ENCODE results near the gene CDH4. TPM values are rescaled to one million over a fixed set of nuclear protein-coding genes. Genes with fewer than 3 reads are reported as not detected.

CDH4 gene
- total and polyA plus RNA-seq, 2 of the 13 experiments (the other 11 are each of a cell fraction or from before 2014, with no cell fraction given): not detected

GRCh38 chr20:61644378-61645076 lies 392.5 kb downstream of the CDH4 start:
- Histone ChIP-seq H3K9ac (ENCODE audit: insufficient read depth, low read depth, low read length) (no peak overlapping the region), H3K79me2 (ENCODE audit: insufficient read depth, low read length) (no peaks in the 10 kb centered on the region), H3K27me3 (ENCODE audit: control insufficient read depth in 1 of 2, insufficient read depth in 2 of 2, low read length in 2 of 2) (peaks cover 22 to 84% of the 10 kb centered on the region in 2 experiments), H2AFZ (ENCODE audit: low read length) (no peak overlapping the region), H3K9me3 (ENCODE audit: low read length) (no peaks in the 10 kb centered on the region), H3K4me3 (replicated peaks in 1 of 3; ENCODE audit: insufficient read depth in 1 of 3, low read depth in 2 of 3, low read length in 3 of 3) (no peak overlapping the region), H3K27ac (ENCODE audit: extremely low read length, insufficient read depth, low read length) (no peak overlapping the region), H4K20me1 (ENCODE audit: insufficient read depth, low read length) (no peaks in the 10 kb centered on the region), H3K4me2 (ENCODE audit: low read depth, low read length) (no peak overlapping the region), H3K36me3 (replicated peaks in 1 of 2; ENCODE audit: control insufficient read depth in 1 of 2, insufficient read depth in 2 of 2, low read length in 2 of 2) (no peaks in the 10 kb centered on the region), H3K4me1 (ENCODE audit: insufficient read depth, low read length) (no peaks in the 10 kb centered on the region)
- no peak for ATAC-seq
- in situ Hi-C loops (cut with HindIII; ENCODE audit: extremely low pct_ligation_motif_present, low pct_unique_long_range_greater_than_20kb) (no loop called here), intact Hi-C loops (cut with micrococcal nuclease; ENCODE audit: unreplicated experiment) (no loop called here)
- no TSS peak for BruUV-seq (replicated peaks)
- FAIRE-seq: no peak
- 14% methylated on average over 25 of the region's 25 CpGs for WGBS (ENCODE audit: low lambda C conversion rate)
- POLR2A ChIA-PET: no interaction called here
- no peak for TF ChIP-seq ZNF18 (CRISPR knock-in tag; IDR thresholded peaks at IDR 0.05; ENCODE audit: insufficient replicate concordance)
- CTCF ChIA-PET (ENCODE audit: low intra/inter-chr PET ratio, low total read pairs): no interaction called here
- no peak for DNase-seq (ENCODE audit: low spot score)

- H3K4me3 ChIP-seq (replicated peaks in 1 of 3; ENCODE audit: insufficient read depth in 1 of 3, low read depth in 2 of 3, low read length in 3 of 3): no peak overlapping the region
- DNase-seq (ENCODE audit: low spot score): no peak
- TF ChIP-seq NFYB (CRISPR knock-in tag; IDR thresholded peaks at IDR 0.05) (no peak), ZNF326 (CRISPR knock-in tag; IDR thresholded peaks at IDR 0.05; ENCODE audit: borderline replicate concordance) (no peak), ZNF619 (CRISPR knock-in tag; IDR thresholded peaks at IDR 0.05) (no peak), POLR2G (IDR thresholded peaks at IDR 0.05; ENCODE audit: low read depth, low read length) (no peak), ATM (IDR thresholded peaks at IDR 0.05; ENCODE audit: borderline replicate concordance) (no peak), CCAR2 (optimal IDR thresholded peaks at IDR 0.05; ENCODE audit: low read depth, low read length) (no peak), RCOR2 (CRISPR knock-in tag; IDR thresholded peaks at IDR 0.05) (no peak)
- TF ChIP-seq, protein P1, sequence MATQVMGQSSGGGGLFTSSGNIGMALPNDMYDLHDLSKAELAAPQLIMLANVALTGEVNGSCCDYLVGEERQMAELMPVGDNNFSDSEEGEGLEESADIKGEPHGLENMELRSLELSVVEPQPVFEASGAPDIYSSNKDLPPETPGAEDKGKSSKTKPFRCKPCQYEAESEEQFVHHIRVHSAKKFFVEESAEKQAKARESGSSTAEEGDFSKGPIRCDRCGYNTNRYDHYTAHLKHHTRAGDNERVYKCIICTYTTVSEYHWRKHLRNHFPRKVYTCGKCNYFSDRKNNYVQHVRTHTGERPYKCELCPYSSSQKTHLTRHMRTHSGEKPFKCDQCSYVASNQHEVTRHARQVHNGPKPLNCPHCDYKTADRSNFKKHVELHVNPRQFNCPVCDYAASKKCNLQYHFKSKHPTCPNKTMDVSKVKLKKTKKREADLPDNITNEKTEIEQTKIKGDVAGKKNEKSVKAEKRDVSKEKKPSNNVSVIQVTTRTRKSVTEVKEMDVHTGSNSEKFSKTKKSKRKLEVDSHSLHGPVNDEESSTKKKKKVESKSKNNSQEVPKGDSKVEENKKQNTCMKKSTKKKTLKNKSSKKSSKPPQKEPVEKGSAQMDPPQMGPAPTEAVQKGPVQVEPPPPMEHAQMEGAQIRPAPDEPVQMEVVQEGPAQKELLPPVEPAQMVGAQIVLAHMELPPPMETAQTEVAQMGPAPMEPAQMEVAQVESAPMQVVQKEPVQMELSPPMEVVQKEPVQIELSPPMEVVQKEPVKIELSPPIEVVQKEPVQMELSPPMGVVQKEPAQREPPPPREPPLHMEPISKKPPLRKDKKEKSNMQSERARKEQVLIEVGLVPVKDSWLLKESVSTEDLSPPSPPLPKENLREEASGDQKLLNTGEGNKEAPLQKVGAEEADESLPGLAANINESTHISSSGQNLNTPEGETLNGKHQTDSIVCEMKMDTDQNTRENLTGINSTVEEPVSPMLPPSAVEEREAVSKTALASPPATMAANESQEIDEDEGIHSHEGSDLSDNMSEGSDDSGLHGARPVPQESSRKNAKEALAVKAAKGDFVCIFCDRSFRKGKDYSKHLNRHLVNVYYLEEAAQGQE (IDR thresholded peaks at IDR 0.05; ENCODE audit: borderline replicate concordance in 1 of 2, low read depth in 1 of 2, low read length in 2 of 2): no peak
- TF ChIP-seq, protein P2, sequence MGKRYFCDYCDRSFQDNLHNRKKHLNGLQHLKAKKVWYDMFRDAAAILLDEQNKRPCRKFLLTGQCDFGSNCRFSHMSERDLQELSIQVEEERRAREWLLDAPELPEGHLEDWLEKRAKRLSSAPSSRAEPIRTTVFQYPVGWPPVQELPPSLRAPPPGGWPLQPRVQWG (CRISPR knock-in tag; IDR thresholded peaks at IDR 0.05; ENCODE audit: borderline replicate concordance, low read depth): no peak
- BruUV-seq (replicated peaks): no TSS peak
- H3K4me2 ChIP-seq (ENCODE audit: low read depth, low read length): no peak overlapping the region
- no peaks in the 10 kb centered on the region for H4K20me1 ChIP-seq (ENCODE audit: insufficient read depth, low read length)
- H3K27ac ChIP-seq (ENCODE audit: extremely low read length, insufficient read depth, low read length): no peak overlapping the region
- in situ Hi-C loops (cut with HindIII; ENCODE audit: extremely low pct_ligation_motif_present, low pct_unique_long_range_greater_than_20kb): no loop called here
- CTCF ChIA-PET (ENCODE audit: low intra/inter-chr PET ratio, low total read pairs): no interaction called here
- ATAC-seq: no peak
- POLR2A ChIA-PET: no interaction called here
- H3K9ac ChIP-seq (ENCODE audit: insufficient read depth, low read depth, low read length): no peak overlapping the region
- H2AFZ ChIP-seq (ENCODE audit: low read length): no peak overlapping the region
- no peaks in the 10 kb centered on the region for H3K9me3 ChIP-seq (ENCODE audit: low read length)
- H3K36me3 ChIP-seq (replicated peaks in 1 of 2; ENCODE audit: control insufficient read depth in 1 of 2, insufficient read depth in 2 of 2, low read length in 2 of 2): no peaks in the 10 kb centered on the region
- intact Hi-C loops (cut with micrococcal nuclease; ENCODE audit: unreplicated experiment): no loop called here
- H3K79me2 ChIP-seq (ENCODE audit: insufficient read depth, low read length): no peaks in the 10 kb centered on the region
- H3K4me1 ChIP-seq (ENCODE audit: insufficient read depth, low read length): no peaks in the 10 kb centered on the region
- WGBS (ENCODE audit: low lambda C conversion rate): 14% methylated on average over 1 of the region's 1 CpG
- peaks cover 19 to 85% of the 10 kb centered on the region in 2 experiments for H3K27me3 ChIP-seq (ENCODE audit: control insufficient read depth in 1 of 2, insufficient read depth in 2 of 2, low read length in 2 of 2)
- FAIRE-seq: no peak
Observed at GRCh38 chr20:61645732-61646131, 393.7 kb downstream of the CDH4 start.

All from HepG2 (cell line).